GM12878 (cell line): ENCODE data around the gene PLS3. TPM values are rescaled to one million over a fixed set of nuclear protein-coding genes. Genes with fewer than 3 reads are reported as not detected.

ENCODE experiments used
- ATAC-seq: fragments of 200-7000 bp; cut with Tn5 transposase; 3 replicates; pipeline ENCODE4 v1.9.1; 2020; ENCODE audit warnings: mild to moderate bottlenecking, moderate library complexity
- BruUV-seq: library from RNA; stranded (reverse); fragments of 400-500 nt; replicated peaks from 2 replicates; lab custom pipeline; 2021; lab: Mats Ljungman, UMichigan
- CTCF ChIA-PET: fragments of 300-600 bp; sonication (Branson Sonifier 250); formaldehyde crosslinking; extraction: SDS; loops from one replicate; lab custom pipeline; 2021; ENCODE audit warnings: inconsistent platforms; lab: Yijun Ruan, JAX
- POLR2A ChIA-PET: fragments of 350-600 bp; formaldehyde crosslinking; extraction: SDS; loops from one replicate; lab custom pipeline; 2021; ENCODE audit warnings: inconsistent platforms; lab: Charles Lee
- RAD21 ChIA-PET: fragments of 300-600 bp; sonication (Branson Sonifier 250); formaldehyde crosslinking; loops from one replicate; lab custom pipeline; 2023; ENCODE audit warnings: antibody characterized with exemption; ENCODE audit not compliant: unreplicated experiment; lab: Charles Lee
- SMC1A ChIA-PET: fragments of 300-600 bp; sonication (Branson Sonifier 250); formaldehyde crosslinking; loops from one replicate; lab custom pipeline; 2023; ENCODE audit not compliant: unreplicated experiment, uncharacterized antibody; lab: Charles Lee
- DNase-seq: peaks from one replicate; pipeline ENCODE4 v3.0.0-alpha.2; 2011; ENCODE audit warnings: low read depth, low spot score
- FAIRE-seq: peaks from 3 replicates; lab custom pipeline; 2011; peaks lifted over from hg19 to GRCh38; lab: Jason Lieb, UNC
- H2AFZ ChIP-seq: 2 replicates; pipeline ENCODE4 v1.6.0; 2011; ENCODE audit warnings: low read depth, low read length, control low read depth; ENCODE audit not compliant: control insufficient read depth
- H3K27ac ChIP-seq: 2 replicates; pipeline ENCODE4 v1.5.1; 2011; ENCODE audit warnings: control low read depth; ENCODE audit not compliant: control insufficient read depth, insufficient read depth
- H3K27me3 ChIP-seq, 2 experiments: replicated peaks in 1 of 2; 2 replicates each; pipeline versions ENCODE4 v1.6.0 to v1.6.1; 2011; ENCODE audit warnings: low read length in 1 of 2; ENCODE audit not compliant: control insufficient read depth in 2 of 2, insufficient read depth in 2 of 2
- H3K36me3 ChIP-seq, 2 experiments: 2 replicates each; pipeline ENCODE4 v1.5.1; 2011; ENCODE audit warnings: low read length in 1 of 2; ENCODE audit not compliant: control insufficient read depth in 2 of 2, insufficient read depth in 2 of 2
- H3K4me1 ChIP-seq: 2 replicates; pipeline ENCODE4 v1.6.1; 2011; ENCODE audit warnings: mild to moderate bottlenecking, low read length, moderate library complexity, mixed read lengths; ENCODE audit not compliant: control insufficient read depth, insufficient read depth
- H3K4me2 ChIP-seq: 2 replicates; pipeline ENCODE4 v1.6.0; 2011; ENCODE audit warnings: control low read depth; ENCODE audit not compliant: control insufficient read depth, insufficient read depth
- H3K4me3 ChIP-seq: fragments of 200-600 bp; sonication (generic); 2 replicates; pipeline ENCODE4 v1.5.1; 2016
- H3K79me2 ChIP-seq: 2 replicates; pipeline ENCODE4 v1.6.0; 2011; ENCODE audit warnings: low read length; ENCODE audit not compliant: control insufficient read depth, insufficient read depth
- H3K9ac ChIP-seq: 2 replicates; pipeline ENCODE4 v1.8.0; 2011; ENCODE audit warnings: low read length, control low read depth, mixed read lengths; ENCODE audit not compliant: control insufficient read depth, insufficient read depth
- H3K9me3 ChIP-seq: replicated peaks from 3 replicates; pipeline ENCODE4 v1.5.1; 2011; ENCODE audit warnings: mild to moderate bottlenecking, low read length; ENCODE audit not compliant: control insufficient read depth, insufficient read depth
- H4K20me1 ChIP-seq: 2 replicates; pipeline ENCODE4 v1.6.0; 2011; ENCODE audit not compliant: control insufficient read depth, insufficient read depth
- ATF7 ChIP-seq: fragments of 450-650 bp; IDR thresholded peaks from 2 replicates; pipeline ENCODE4 v1.6.1; 2016; ENCODE audit warnings: low read depth, mild to moderate bottlenecking
- CBX3 ChIP-seq: fragments of 200-600 bp; sonication (generic); IDR thresholded peaks from 2 replicates; pipeline ENCODE4 v1.6.1; 2016; ENCODE audit warnings: low read depth, borderline replicate concordance
- CEBPB ChIP-seq, 2 experiments: fragments of 150-350 bp in 1 of 2; IDR thresholded peaks; 2 replicates each; pipeline ENCODE4 v1.6.1; 2012 to 2014; ENCODE audit warnings: low read depth in 2 of 2, low read length in 2 of 2, borderline replicate concordance in 1 of 2, inconsistent platforms in 1 of 2
- ESRRA ChIP-seq: IDR thresholded peaks from 2 replicates; pipeline ENCODE4 v1.6.1; 2012; ENCODE audit warnings: mild to moderate bottlenecking, low read length, improper control_type of control experiment
- IKZF1 ChIP-seq: fragments of 450-650 bp; conservative IDR thresholded peaks from 2 replicates; pipeline ENCODE4 v1.6.1; 2017; ENCODE audit warnings: antibody characterized with exemption, mild to moderate bottlenecking
- IKZF2 ChIP-seq, 2 experiments: fragments of 450-650 bp; IDR thresholded peaks; 2 replicates each; pipeline ENCODE4 v1.6.1; 2017; ENCODE audit warnings: mild to moderate bottlenecking in 2 of 2, moderate library complexity in 2 of 2
- LARP7 ChIP-seq: fragments of 450-650 bp; IDR thresholded peaks from 2 replicates; pipeline ENCODE4 v1.6.1; 2017; ENCODE audit warnings: mild to moderate bottlenecking
- NFIC ChIP-seq: IDR thresholded peaks from 2 replicates; pipeline ENCODE4 v1.6.1; 2012; ENCODE audit warnings: low read depth, mild to moderate bottlenecking, inconsistent platforms, low read length, moderate library complexity
- PBX3 ChIP-seq: IDR thresholded peaks from 2 replicates; pipeline ENCODE4 v1.6.1; 2011; ENCODE audit warnings: mild to moderate bottlenecking, low read depth, low read length, moderate library complexity; ENCODE audit not compliant: insufficient replicate concordance
- RUNX3 ChIP-seq: IDR thresholded peaks from 2 replicates; pipeline ENCODE4 v1.6.1; 2012; ENCODE audit warnings: low read length, inconsistent platforms
- SKIL ChIP-seq: fragments of 450-650 bp; IDR thresholded peaks from 2 replicates; pipeline ENCODE4 v1.6.1; 2017; ENCODE audit warnings: mild to moderate bottlenecking, low read depth, inconsistent platforms; ENCODE audit not compliant: poor library complexity, severe bottlenecking
- SRF ChIP-seq, 2 experiments: IDR thresholded peaks; 2 replicates each; pipeline ENCODE4 v1.6.1; 2011; ENCODE audit warnings: low read depth in 2 of 2, low read length in 2 of 2, mild to moderate bottlenecking in 1 of 2, moderate library complexity in 1 of 2
- USF1 ChIP-seq: IDR thresholded peaks from 2 replicates; pipeline ENCODE4 v1.6.1; 2011; ENCODE audit warnings: borderline replicate concordance, low read depth, mild to moderate bottlenecking, moderate library complexity, mixed read lengths, low read length; ENCODE audit not compliant: insufficient read depth; ENCODE audit errors: extremely low read length
- WGBS: methylation state at CpG from one replicate; pipeline ENCODE4 v1.1.6; 2016; ENCODE audit warnings: low lambda C conversion rate; ENCODE audit not compliant: insufficient replicate concordance, insufficient coverage; ENCODE audit errors: missing lambda C conversion rate; 5-methylcytosine and 5-hydroxymethylcytosine counted together
- in situ Hi-C: fragments of 300-500 bp; cut with MboI; formaldehyde crosslinking; loops from 9 replicates; pipeline ENCODE4 v1.14.3; 2018; ENCODE audit warnings: mixed read lengths
- intact Hi-C: fragments of 100-400 bp; cut with micrococcal nuclease; formaldehyde crosslinking; loops from one replicate; pipeline ENCODE4 v1.14.2; 2022; ENCODE audit not compliant: unreplicated experiment
- polyA plus RNA-seq, 11 experiments: library from polyadenylated mRNA; depleted of rRNA in 4 of 11; unstranded in 6 of 11; stranded (reverse) in 5 of 11; fragments of >200 nt; fragmentation: Nextera tagmentation in 4 of 11; fragmentation: Illumina TruSeq in 1 of 11; extraction: Ambion mirVana in 4 of 11; extraction: Trizol in 1 of 11; gene quantifications; 1 replicate in 1 of 11; 2 replicates in 10 of 11; pipeline versions ENCODE4 v1.2.1 to v1.2.3, GENCODE V29; 2011 to 2016; ENCODE audit warnings: inconsistent platforms in 2 of 11, missing spikeins in 2 of 11, low read depth in 1 of 11
- total RNA-seq, 4 experiments: library from RNA; depleted of rRNA in 3 of 4; stranded (reverse); fragments of >200 nt in 3 of 4; fragmentation: Illumina TruSeq in 1 of 4; extraction: Trizol in 1 of 4; gene quantifications; 2 replicates each; pipeline versions ENCODE4 v1.2.1 to v1.2.3, GENCODE V29; 2013 to 2021

PLS3 gene
- total and polyA plus RNA-seq, 10 of the 15 experiments (the other 5 are each of a cell fraction or from before 2014, with no cell fraction given) = 47.6 to 236 (median 174) TPM

GRCh38 chrX:115584696-115585095 lies 23.7 kb downstream of the PLS3 start:
- FAIRE-seq (no peak), ATAC-seq (peak; percentile 79), DNase-seq (no peak)
- no peaks in the 10 kb centered on the region for H3K36me3 ChIP-seq
- BruUV-seq = no TSS peak
- no peak overlapping the region for H3K4me2 ChIP-seq
- H3K27me3 ChIP-seq = no peaks in the 10 kb centered on the region
- TF ChIP-seq CEBPB (IDR thresholded peaks at IDR 0.05; ENCODE audit: borderline replicate concordance in 1 of 2, low read depth in 2 of 2, low read length in 2 of 2) = no peak
- peak; percentile 33; the same call in 1 of the 2 replicates for TF ChIP-seq NFIC
- no peak for TF ChIP-seq SKIL
- TF ChIP-seq ATF7 = peak; percentile 68
- TF ChIP-seq IKZF2 (IDR thresholded peaks at IDR 0.05) = peak; percentile 33 to 37; a peak in 3 of 4 replicates
- TF ChIP-seq SRF (IDR thresholded peaks at IDR 0.05; ENCODE audit: low read depth in 2 of 2, low read length in 2 of 2) = peak in 1 of 2 experiments; percentile 82; a peak in 1 of 4 replicates
- TF ChIP-seq IKZF1 = 0 out of 2 replicates have a peak, but pooled peaks have one; percentile 20
- no peak for TF ChIP-seq PBX3
- no peak for TF ChIP-seq CBX3
- no peak for TF ChIP-seq ESRRA
- no peak for TF ChIP-seq LARP7
- TF ChIP-seq USF1 = no peak
- peak; percentile 65; the same call in 1 of the 2 replicates for TF ChIP-seq RUNX3
- no peak overlapping the region for H3K9ac ChIP-seq
- CTCF ChIA-PET = interaction anchor here (0.9 to 2.5 kb wide), 4 partner anchors 9 to 254 kb away, joined by 3 to 11 read pairs (median 3); no protein-coding TSS in a partner anchor
- RAD21 ChIA-PET = interaction anchor here (0.7 to 4.4 kb wide), 4 partner anchors 9 to 81 kb away, joined by 3 to 38 read pairs (median 20); no protein-coding TSS in a partner anchor
- no peaks in the 10 kb centered on the region for H3K4me1 ChIP-seq
- no peaks in the 10 kb centered on the region for H3K9me3 ChIP-seq
- no peak overlapping the region for H2AFZ ChIP-seq
- H4K20me1 ChIP-seq = no peaks in the 10 kb centered on the region
- H3K4me3 ChIP-seq = no peak overlapping the region
- H3K27ac ChIP-seq = no peak overlapping the region
- no peaks in the 10 kb centered on the region for H3K79me2 ChIP-seq
- intact Hi-C loops = no loop called here
- in situ Hi-C loops = no loop called here
- POLR2A ChIA-PET = interaction anchor here (0.9 to 2.2 kb wide), 2 partner anchors 9 to 14 kb away, joined by 3 to 14 read pairs; no protein-coding TSS in a partner anchor
- WGBS = 7% methylated on average over 2 of the region's 2 CpGs
- SMC1A ChIA-PET = interaction anchor here (0.7 to 4.2 kb wide), 11 partner anchors 7 to 253 kb away, joined by 3 to 27 read pairs (median 5); no protein-coding TSS in a partner anchor
